Endothelial cell of umbilical vein (primary cell): ENCODE results near the gene ERCC8. TPM values are rescaled to one million over a fixed set of nuclear protein-coding genes. Genes with fewer than 3 reads are reported as not detected.

Experiments used
- BruUV-seq: library from RNA; stranded (reverse); fragments of 400-500 nt; replicated peaks from 2 replicates; lab custom pipeline; 2021; lab: Mats Ljungman, UMichigan
- CTCF ChIA-PET: fragments of 300-600, 350-600 bp; sonication (Branson Sonifier 250); formaldehyde crosslinking; loops from one replicate; lab custom pipeline; 2021; ENCODE audit warnings: antibody characterized with exemption, inconsistent platforms; lab: Charles Lee
- POLR2A ChIA-PET: fragments of 300-600, 350-600 bp; sonication (Branson Sonifier 250); formaldehyde crosslinking; loops from one replicate; lab custom pipeline; 2021; ENCODE audit warnings: antibody characterized with exemption, inconsistent platforms; lab: Charles Lee
- DNase-seq: peaks from one replicate; pipeline ENCODE4 v3.0.0-alpha.2; 2011; ENCODE audit warnings: low read depth, low spot score
- FAIRE-seq: peaks from 2 replicates; lab custom pipeline; 2011; peaks lifted over from hg19 to GRCh38; lab: Jason Lieb, UNC
- H2AFZ ChIP-seq: 2 replicates; pipeline ENCODE4 v1.6.0; 2012; ENCODE audit warnings: low read depth, low read length, control low read depth, inconsistent platforms
- H3K27ac ChIP-seq: 2 replicates; pipeline ENCODE4 v1.5.1; 2011; ENCODE audit warnings: low read depth, mild to moderate bottlenecking, control low read depth, low read length, moderate library complexity; ENCODE audit not compliant: insufficient read depth
- H3K27me3 ChIP-seq, 2 experiments: 2 replicates each; pipeline versions ENCODE4 v1.6.0 to v1.6.1; 2011; ENCODE audit warnings: low read length in 2 of 2, mixed read lengths in 1 of 2; ENCODE audit not compliant: control insufficient read depth in 2 of 2, insufficient read depth in 2 of 2
- H3K36me3 ChIP-seq, 2 experiments: 2 replicates in 1 of 2; 3 replicates in 1 of 2; pipeline ENCODE4 v1.5.1; 2011; ENCODE audit warnings: low read length in 2 of 2, mild to moderate bottlenecking in 1 of 2, moderate library complexity in 1 of 2; ENCODE audit not compliant: control insufficient read depth in 2 of 2, insufficient read depth in 2 of 2; ENCODE audit errors: extremely low read depth in 1 of 2
- H3K4me1 ChIP-seq: 3 replicates; pipeline ENCODE4 v1.5.1; 2011; ENCODE audit warnings: mild to moderate bottlenecking, low read length; ENCODE audit not compliant: control insufficient read depth, insufficient read depth; ENCODE audit errors: extremely low read depth
- H3K4me2 ChIP-seq: 2 replicates; pipeline ENCODE4 v1.6.1; 2011; ENCODE audit warnings: low read length, control low read depth, mixed read lengths; ENCODE audit not compliant: insufficient read depth
- H3K4me3 ChIP-seq, 3 experiments: fragments of 200-600 bp in 1 of 3; sonication (generic), shearing (Covaris generic) in 1 of 3; replicated peaks in 1 of 3; 2 replicates each; pipeline ENCODE4 v1.5.1; 2011 to 2016; ENCODE audit warnings: control low read depth in 3 of 3, low read length in 3 of 3, mild to moderate bottlenecking in 2 of 3, inconsistent platforms in 1 of 3, low read depth in 1 of 3, moderate library complexity in 1 of 3; ENCODE audit not compliant: insufficient read depth in 1 of 3
- H3K79me2 ChIP-seq: 2 replicates; pipeline ENCODE4 v1.6.0; 2012; ENCODE audit warnings: low read length, inconsistent platforms; ENCODE audit not compliant: control insufficient read depth, insufficient read depth
- H3K9ac ChIP-seq: replicated peaks from 2 replicates; pipeline ENCODE3; 2011; ENCODE audit warnings: low read length, control low read depth; ENCODE audit not compliant: insufficient read depth; ENCODE audit errors: extremely low read depth
- H3K9me1 ChIP-seq: replicated peaks from 3 replicates; pipeline ENCODE4 v1.6.0; 2011; ENCODE audit warnings: mild to moderate bottlenecking, low read length; ENCODE audit not compliant: control insufficient read depth, insufficient read depth; ENCODE audit errors: extremely low read depth
- H3K9me3 ChIP-seq: replicated peaks from 2 replicates; pipeline ENCODE4 v1.5.1; 2012; ENCODE audit warnings: low read length, inconsistent platforms; ENCODE audit not compliant: control insufficient read depth, insufficient read depth
- H4K20me1 ChIP-seq: replicated peaks from 2 replicates; pipeline ENCODE3; 2011; ENCODE audit warnings: mild to moderate bottlenecking, low read length; ENCODE audit not compliant: control insufficient read depth, insufficient read depth; ENCODE audit errors: extremely low read depth
- EZH2 ChIP-seq: IDR thresholded peaks from 2 replicates; pipeline ENCODE4 v1.6.1; 2012; ENCODE audit warnings: borderline replicate concordance, low read depth, mild to moderate bottlenecking, moderate library complexity, low read length, inconsistent platforms; ENCODE audit not compliant: severe bottlenecking
- FOS ChIP-seq: IDR thresholded peaks from 2 replicates; pipeline ENCODE4 v1.6.1; 2011; ENCODE audit warnings: mild to moderate bottlenecking, low read length, moderate library complexity, borderline replicate concordance; ENCODE audit not compliant: insufficient read depth
- GATA2 ChIP-seq: IDR thresholded peaks from 2 replicates; pipeline ENCODE4 v1.7.0; 2011; ENCODE audit warnings: low read depth, mild to moderate bottlenecking, moderate library complexity, mixed read lengths, low read length; ENCODE audit not compliant: insufficient read length, insufficient read depth
- JUN ChIP-seq: IDR thresholded peaks from 2 replicates; pipeline ENCODE4 v1.6.1; 2011; ENCODE audit warnings: borderline replicate concordance, low read depth; ENCODE audit not compliant: insufficient read length, insufficient read depth
- MYC ChIP-seq: IDR thresholded peaks from one replicate; pipeline ENCODE4 v1.6.1; 2011; ENCODE audit warnings: mild to moderate bottlenecking, low read depth, low read length
- POLR2A ChIP-seq: IDR thresholded peaks from 2 replicates; pipeline ENCODE4 v1.6.1; 2012; ENCODE audit warnings: low read depth, mild to moderate bottlenecking, control low read depth, low read length
- POLR2AphosphoS5 ChIP-seq: IDR thresholded peaks from 2 replicates; pipeline ENCODE4 v1.6.1; 2012; ENCODE audit warnings: low read depth, mild to moderate bottlenecking, control low read depth, low read length, moderate library complexity; ENCODE audit not compliant: insufficient read depth
- dilution Hi-C: fragments of 300-500 bp; cut with MboI; formaldehyde crosslinking; loops from one replicate; pipeline ENCODE4 v1.15.0; 2019; ENCODE audit warnings: low sequenced_read_pairs; ENCODE audit not compliant: extremely low pct_ligation_motif_present
- intact Hi-C: fragments of 100-400 bp; cut with micrococcal nuclease; formaldehyde crosslinking; loops from one replicate; pipeline ENCODE4 v1.10.0; 2022
- polyA plus RNA-seq, 4 experiments: library from polyadenylated mRNA; depleted of rRNA in 3 of 4; stranded (reverse) in 3 of 4; unstranded in 1 of 4; fragments of >200 nt; gene quantifications; 2 replicates each; pipeline versions ENCODE4 v1.2.1 to v1.2.3, GENCODE V29; 2011 to 2012; ENCODE audit warnings: missing spikeins in 1 of 4
- total RNA-seq: library from RNA; stranded (reverse); gene quantifications from 2 replicates; pipeline ENCODE4 v1.2.3, GENCODE V29; 2021
- TF ChIP-seq, protein P1 (sequence below): IDR thresholded peaks from 2 replicates; pipeline ENCODE4 v1.6.1; 2011; ENCODE audit not compliant: insufficient read depth, insufficient read length
- TF ChIP-seq, protein P2 (sequence below), 2 donors: IDR thresholded peaks; 1 replicate in 1 of 2; 2 replicates in 1 of 2; pipeline ENCODE4 v1.5.1; 2011; ENCODE audit warnings: low read length in 2 of 2, mild to moderate bottlenecking in 2 of 2, moderate library complexity in 2 of 2, control low read depth in 1 of 2, inconsistent platforms in 1 of 2, low read depth in 1 of 2; ENCODE audit not compliant: insufficient read depth in 1 of 2; ENCODE audit errors: extremely low read depth in 1 of 2

ERCC8 gene
- total and polyA plus RNA-seq, 2 donors (not counting 3 experiments of a cell fraction or from before 2014, with no cell fraction given) = 10.4 to 11.8 TPM

DNA sequence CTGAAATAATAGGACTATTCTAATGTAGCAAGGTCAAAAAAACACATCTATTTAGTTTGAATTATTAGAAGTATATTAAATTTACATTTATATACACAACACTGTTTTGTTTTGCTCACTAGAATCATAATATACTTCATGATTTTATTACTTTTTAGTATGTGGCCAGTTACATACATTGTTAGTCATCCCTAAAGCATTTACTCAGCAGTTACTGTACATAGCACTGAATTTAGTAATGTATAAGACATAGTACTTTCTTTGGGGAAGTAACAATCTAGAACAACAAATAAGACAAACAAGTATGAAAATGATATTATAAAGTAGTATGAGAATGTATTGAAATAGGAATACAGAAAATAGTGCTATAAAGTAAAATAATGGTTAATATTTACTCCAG, 28.2 kb downstream of the ERCC8 start:
- no TSS peak for BruUV-seq
- ChIA-PET CTCF (no interaction called here), POLR2A (no interaction called here)
- DNase-seq = no peak
- Histone ChIP-seq H3K9ac (no peak overlapping the region), H3K9me1 (no peaks in the 10 kb centered on the region), H3K27ac (no peak overlapping the region), H2AFZ (no peak overlapping the region), H3K27me3 (no peaks in the 10 kb centered on the region), H3K4me3 (no peak overlapping the region), H3K4me2 (no peak overlapping the region), H3K9me3 (no peaks in the 10 kb centered on the region), H3K79me2 (no peaks in the 10 kb centered on the region), H4K20me1 (no peaks in the 10 kb centered on the region), H3K36me3 (peaks cover 0 to 2% of the 10 kb centered on the region in 2 experiments), H3K4me1 (no peaks in the 10 kb centered on the region)
- dilution Hi-C loops = no loop called here
- TF ChIP-seq GATA2 (no peak), JUN (no peak), EZH2 (no peak), FOS (no peak), POLR2A (no peak), POLR2AphosphoS5 (no peak), MYC (no peak)
- TF ChIP-seq, protein P1, sequence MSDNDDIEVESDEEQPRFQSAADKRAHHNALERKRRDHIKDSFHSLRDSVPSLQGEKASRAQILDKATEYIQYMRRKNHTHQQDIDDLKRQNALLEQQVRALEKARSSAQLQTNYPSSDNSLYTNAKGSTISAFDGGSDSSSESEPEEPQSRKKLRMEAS = no peak
- TF ChIP-seq, protein P2, sequence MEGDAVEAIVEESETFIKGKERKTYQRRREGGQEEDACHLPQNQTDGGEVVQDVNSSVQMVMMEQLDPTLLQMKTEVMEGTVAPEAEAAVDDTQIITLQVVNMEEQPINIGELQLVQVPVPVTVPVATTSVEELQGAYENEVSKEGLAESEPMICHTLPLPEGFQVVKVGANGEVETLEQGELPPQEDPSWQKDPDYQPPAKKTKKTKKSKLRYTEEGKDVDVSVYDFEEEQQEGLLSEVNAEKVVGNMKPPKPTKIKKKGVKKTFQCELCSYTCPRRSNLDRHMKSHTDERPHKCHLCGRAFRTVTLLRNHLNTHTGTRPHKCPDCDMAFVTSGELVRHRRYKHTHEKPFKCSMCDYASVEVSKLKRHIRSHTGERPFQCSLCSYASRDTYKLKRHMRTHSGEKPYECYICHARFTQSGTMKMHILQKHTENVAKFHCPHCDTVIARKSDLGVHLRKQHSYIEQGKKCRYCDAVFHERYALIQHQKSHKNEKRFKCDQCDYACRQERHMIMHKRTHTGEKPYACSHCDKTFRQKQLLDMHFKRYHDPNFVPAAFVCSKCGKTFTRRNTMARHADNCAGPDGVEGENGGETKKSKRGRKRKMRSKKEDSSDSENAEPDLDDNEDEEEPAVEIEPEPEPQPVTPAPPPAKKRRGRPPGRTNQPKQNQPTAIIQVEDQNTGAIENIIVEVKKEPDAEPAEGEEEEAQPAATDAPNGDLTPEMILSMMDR (IDR thresholded peaks at IDR 0.05; ENCODE audit: extremely low read depth in 1 of 2, insufficient read depth in 1 of 2, low read depth in 1 of 2, low read length in 2 of 2) = no peak
- intact Hi-C loops = no loop called here
- FAIRE-seq = no peak
